Measurements from ENCODE around the gene MRPL44. TPM values are rescaled to one million over a fixed set of nuclear protein-coding genes. Genes with fewer than 3 reads are reported as not detected.

The MRPL44 gene
- total RNA-seq, 2 experiments from 2014 or later: 39.1 to 41.3 TPM

Other genes with a start within 250 kb of the MRPL44 start
- 10 to 100 TPM; 10.7 to 12.8 TPM for gene AP1S3, start 119.9 kb upstream of the MRPL44 start, total RNA-seq
- 10 to 100 TPM; 39.4 to 39.9 TPM for gene WDFY1, start 12.1 kb upstream of the MRPL44 start, total RNA-seq
- gene SERPINE2, start 81.8 kb downstream of the MRPL44 start, total RNA-seq: 10 to 100 TPM; 64.6 to 69.5 TPM

All from activated naive CD4-positive, alpha-beta T cell treated with anti-CD3 and anti-CD28 coated beads for 36 hours (primary cell).